Activated T-cell treated with anti-CD3 and anti-CD28 coated beads for 24 hours (primary cell): ENCODE measurements around the gene TIGD1.
"Not testable (repeated sequence)": the region's sequence is repeated elsewhere in the genome, so short reads cannot be mapped to it uniquely, and the experiment has no call there.

Experiments
- DNase-seq: peaks from one replicate; pipeline ENCODE4 v3.0.0-alpha.2; 2020; ENCODE audit warnings: low read depth

The TIGD1 gene

DNA sequence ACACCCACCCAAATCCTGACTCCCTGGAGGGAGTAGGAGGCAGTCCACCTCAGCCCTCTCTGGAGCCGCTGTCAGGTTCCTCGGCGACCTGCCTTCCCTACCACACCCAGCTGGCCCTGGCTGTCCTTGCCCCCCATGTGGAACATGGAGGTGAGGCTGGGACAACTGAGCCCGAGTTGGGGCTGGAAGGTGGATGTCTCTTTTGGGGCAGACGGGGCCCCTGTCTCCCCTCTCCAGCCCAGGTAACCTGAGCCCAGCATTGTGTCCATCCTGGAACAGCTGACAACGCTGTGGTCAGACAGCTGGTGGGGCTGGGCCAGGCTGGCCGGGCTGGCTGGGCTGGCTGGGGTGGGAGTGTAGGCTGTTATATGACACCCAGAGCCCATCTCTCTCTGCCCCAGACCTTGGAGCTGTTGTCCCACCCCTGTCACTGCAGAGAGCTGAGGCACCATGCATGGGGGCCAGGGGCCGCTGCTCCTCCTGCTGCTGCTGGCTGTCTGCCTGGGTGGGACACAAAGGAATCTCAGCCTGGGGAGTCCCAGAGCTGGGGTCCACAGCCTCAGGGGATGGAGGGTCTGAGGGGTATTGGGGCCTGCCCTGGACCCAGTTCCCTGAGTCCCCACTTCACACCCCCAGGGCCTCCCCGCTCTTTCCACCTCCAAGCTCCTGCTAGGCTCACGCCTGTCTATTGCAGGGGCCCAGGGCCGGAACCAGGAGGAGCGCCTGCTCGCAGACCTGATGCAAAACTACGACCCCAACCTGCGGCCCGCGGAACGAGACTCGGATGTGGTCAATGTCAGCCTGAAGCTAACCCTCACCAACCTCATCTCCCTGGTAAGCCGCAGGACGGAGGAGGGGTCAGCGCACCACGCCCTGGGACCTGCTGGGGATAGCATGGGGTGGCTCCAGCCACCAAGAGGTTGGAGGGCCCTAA is 10.8 kb downstream of the TIGD1 start, which contains the start of gene CHRNG:
CHRNG (plus strand) TSS at position 395 of the 934 bp plus-strand sequence; CDS start at position 451, 56 bp downstream.
- DNase-seq, result no peak

DNA sequence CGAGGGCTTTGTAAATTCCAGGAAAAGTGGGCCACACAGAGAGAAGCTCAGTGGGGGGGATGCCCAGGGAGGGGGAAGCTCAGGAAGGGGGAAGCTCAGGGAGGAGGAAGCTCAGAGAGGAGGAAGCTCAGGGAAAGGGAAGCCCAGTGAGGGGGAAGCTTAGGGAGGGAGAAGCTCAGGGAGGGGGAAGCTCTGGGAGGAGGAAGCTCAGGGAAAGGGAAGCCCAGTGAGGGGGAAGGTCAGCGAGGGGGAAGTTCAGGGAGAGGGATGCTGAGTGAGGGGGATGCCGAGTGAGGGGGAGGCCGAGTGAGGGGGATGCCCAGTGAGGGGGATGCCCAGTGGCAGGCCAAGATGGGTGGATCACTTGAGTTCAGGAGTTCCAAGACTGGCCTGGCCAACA is 11.7 kb downstream of the TIGD1 start:
- no peak for DNase-seq

DNA sequence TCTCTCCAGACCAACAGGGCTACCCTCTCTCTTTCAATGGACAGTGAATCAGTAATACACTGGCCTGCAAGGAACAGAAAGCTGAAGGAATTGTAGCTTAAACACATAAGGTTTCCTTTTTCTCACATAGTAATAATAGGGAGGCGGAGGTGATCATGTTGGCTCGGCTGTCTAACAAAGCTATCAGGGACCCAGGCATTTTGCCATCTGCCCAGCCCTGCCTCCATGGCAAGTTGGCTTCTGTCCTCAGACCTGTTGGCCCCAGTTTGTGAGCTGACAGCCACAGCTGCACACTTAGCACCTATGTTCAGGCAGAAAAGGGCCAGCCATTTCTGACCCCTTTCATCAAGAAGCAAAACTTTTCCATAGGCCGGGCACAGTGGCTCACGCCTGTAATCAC is 12.9 kb downstream of the TIGD1 start:
- no peak for DNase-seq

DNA sequence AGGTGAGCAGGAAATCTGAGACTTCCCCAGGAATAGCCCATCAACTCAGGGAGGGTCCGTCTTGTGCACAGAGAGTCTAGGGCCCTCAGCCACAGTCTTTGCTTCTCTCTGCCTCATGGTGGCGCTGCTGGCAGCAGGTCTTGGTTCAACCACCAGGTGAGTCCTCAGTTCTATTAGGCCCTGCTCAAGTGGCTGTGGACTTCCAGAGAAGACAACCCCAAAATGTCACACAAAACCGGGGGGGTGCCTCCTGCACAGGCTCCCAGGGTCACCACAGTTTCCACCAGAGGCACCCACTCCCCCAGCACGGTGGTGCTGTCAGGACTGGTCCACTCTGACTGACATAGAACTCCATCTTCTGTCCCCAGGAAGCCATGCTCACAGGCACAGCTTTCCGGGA is 13.3 kb downstream of the TIGD1 start:
- no peak for DNase-seq

DNA sequence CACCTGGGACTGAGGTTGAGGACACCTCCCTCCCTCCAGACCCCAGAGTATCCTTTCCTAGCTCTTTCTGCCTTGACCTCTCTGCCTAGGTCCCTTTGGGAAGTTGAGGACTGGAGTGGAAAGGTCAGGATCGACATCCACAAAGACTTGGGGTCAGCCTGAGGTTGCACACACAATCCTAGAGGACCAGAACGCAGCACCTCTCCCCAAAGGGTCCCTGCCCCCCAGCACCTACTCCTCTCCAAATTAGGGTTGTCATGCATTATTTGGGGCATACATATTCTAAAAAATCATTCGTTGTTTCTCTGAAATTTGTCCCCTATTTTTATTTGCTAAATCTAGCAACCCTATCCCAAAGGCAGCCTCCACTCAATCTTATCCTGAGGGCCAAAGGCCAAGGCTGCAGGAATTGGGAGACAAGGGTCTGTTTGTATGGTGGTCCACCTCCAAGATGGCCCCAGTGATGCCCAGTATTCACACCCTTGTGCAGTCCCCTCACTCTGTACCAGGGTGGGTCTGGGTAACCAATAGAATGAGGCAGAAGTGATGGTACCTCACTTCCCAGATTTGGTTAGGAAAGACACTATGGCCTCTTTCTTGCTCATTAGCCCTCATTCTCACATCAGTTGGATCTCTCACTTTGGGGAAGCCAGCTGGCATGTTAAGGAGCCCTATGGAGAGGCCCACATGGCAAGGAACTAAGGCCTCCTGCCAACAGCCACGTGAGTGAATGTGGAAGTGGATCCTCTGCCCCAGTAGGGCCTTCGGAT is 14.4 kb downstream of the TIGD1 start:
- DNase-seq, result no peak

DNA sequence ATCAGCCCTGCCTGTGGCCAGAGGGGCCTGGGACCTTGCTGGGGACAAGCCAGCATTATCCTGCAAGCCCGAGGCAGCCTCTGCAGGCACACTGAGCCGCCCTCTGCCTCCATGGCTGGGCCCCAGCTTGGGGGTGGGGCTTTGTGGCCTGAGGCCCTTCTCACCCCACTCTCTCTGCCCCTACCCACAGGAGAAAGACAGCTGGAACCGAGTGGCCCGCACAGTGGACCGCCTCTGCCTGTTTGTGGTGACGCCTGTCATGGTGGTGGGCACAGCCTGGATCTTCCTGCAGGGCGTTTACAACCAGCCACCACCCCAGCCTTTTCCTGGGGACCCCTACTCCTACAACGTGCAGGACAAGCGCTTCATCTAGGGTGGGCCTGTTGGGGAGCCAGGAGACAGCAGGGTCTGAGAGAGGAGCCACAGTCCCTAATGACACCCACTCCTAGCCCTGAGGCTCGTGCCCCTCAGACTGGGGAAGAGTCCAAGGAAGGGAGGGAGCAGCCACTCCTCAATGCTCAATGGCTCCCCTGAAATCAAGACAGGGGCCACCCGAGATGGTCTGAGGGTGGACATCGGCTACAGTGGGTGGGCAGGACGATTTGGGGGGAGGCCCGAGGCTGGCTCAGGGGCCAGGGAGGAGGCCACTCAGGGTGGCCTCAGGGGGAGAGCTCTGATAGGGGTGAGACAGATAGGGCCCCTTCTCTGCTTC is 15.3 kb downstream of the TIGD1 start:
- DNase-seq, result no peak

- DNase-seq, result no peak
Observed at GRCh38 chr2:232533944-232534710, 16.2 kb downstream of the TIGD1 start.

DNA sequence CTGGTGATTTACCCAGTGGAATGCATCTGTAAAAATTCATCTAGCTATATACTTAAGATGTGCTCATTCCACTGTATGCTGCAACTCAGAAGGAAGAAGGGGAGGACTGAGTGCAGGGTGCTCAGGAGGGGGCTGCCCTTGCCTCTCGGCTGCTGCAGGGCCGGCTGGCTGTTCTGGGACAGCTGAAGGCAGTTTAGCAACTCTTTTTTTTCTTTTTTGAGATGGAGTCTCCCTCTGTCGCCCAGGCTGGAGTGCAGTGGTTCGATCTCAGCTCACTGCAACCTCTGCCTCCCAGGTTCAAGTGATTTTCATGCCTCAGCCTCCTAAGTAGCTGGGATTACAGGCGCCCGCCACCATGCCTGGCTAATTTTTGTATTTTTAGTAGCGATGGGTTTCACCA is 17.5 kb downstream of the TIGD1 start:
- DNase-seq, result not testable (repeated sequence)

GRCh38 chr2:232532419-232532818 is 17.9 kb downstream of the TIGD1 start:
- DNase-seq, result no peak

GRCh38 chr2:232530626-232531260 is 19.6 kb downstream of the TIGD1 start:
- no peak for DNase-seq

- no peak for DNase-seq
Observed at GRCh38 chr2:232529806-232530547, 20.4 kb downstream of the TIGD1 start.

DNA sequence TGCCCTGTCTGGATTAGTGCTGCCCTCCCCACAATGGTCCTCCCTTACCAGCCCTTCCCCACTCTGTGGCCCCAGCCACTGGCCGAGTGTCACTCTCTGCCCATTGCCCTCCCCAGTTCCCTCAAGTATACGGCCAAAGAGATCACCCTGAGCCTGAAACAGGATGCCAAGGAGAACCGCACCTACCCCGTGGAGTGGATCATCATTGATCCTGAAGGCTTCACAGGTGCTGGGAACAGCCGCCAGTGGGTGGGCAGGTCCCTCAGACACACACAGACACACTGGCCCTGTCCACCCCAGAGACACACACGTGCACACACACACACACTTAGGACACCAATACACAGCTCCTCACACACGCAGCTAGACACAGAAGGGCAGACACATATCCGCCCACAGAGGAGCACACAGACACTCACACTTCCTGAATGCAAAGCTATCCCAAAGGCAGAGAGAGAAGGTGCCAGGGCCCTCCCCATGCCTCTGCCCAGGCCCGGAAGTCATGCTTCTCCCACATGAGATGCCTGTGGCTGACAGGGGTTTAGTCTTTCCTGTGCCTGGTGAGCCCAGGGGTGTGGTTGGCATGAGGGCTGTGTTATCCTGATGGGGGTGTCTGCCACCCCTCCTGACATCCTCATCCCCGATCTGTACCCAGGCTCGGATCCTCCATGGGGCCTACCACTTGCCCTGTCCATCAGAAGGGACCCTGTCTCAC is 21.5 kb downstream of the TIGD1 start:
- DNase-seq, result no peak

GRCh38 chr2:232527905-232528470 is 22.4 kb downstream of the TIGD1 start:
- DNase-seq, result no peak

GRCh38 chr2:232526372-232526941 is 23.9 kb downstream of the TIGD1 start:
- no peak for DNase-seq

DNA sequence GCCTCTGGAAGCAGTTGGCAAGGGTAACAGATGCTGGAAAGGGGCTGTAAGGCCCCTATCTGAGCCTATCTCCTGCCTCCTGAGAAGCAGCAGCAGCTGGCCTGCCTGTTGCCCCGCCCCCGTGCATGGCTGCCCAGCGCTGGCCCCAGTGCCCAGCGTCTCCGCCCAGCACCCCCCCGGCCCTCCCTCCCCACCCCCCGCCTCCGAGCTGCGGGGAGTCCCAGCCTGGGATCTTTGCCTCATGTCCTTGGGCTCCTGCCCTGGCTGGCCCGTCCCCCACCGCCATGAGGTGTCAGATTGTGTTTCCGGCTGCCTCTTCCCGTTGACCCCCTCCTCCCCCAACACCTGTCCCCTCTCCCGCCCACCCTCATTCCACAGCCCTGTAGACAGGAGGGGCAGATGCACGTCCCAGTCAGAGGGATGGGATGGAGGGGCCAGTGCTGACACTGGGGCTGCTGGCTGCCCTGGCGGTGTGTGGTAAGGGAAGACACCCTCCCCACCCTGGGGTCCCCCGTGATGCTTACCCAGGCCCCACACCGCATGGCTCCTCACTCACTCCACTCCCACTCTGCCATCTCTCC is 24.5 kb downstream of the TIGD1 start, which contains the start of gene CHRND:
CHRND (plus strand) TSS at position 370 of the 581 bp plus-strand sequence; CDS start at position 426, 56 bp downstream.
- no peak for DNase-seq

DNA sequence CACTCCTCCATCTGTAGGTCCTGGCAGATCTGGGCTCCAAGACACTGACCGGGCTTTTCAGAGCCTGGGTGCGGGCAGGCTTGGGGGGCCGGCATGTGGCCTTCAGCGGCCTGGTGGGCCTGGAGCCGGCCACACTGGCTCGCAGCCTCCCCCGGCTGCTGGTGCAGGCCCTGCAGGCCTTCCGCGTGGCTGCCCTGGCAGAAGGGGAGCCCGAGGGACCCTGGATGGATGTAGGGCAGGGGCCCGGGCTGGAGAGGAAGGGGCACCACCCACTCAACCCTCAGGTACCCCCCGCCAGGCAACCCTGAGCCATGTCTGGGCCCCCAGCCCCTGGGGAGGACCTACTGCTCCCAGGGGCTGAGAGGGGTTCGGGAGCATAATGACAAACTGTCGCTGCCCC is 25.2 kb downstream of the TIGD1 start:
- no peak for DNase-seq

GRCh38 chr2:232524771-232525170 is 25.6 kb downstream of the TIGD1 start:
- DNase-seq, result no peak
